ENCODE data around the gene ANKRD66.
"Not testable (repeated sequence)": the region's sequence is repeated elsewhere in the genome, so short reads cannot be mapped to it uniquely, and the experiment has no call there.

ANKRD66 gene

DNA sequence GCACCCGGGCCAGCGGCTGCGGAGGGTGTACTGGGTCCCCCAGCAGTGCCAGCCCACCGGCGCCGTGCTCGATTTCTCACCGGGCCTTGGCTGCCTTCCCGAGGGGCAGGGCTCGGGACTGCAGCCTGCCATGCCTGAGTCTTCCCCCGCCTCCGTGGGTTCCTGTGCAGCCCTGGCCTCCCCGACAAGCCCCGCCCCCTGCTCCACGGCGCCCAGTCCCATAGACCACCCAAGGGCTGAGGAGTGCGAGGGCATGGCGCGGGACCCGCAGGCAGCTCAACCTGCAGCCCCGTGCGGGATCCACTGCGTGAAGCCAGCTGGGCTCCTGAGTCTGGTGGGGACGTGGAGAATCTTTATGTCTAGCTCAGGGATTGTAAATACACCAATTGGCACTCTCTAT, 28.0 kb downstream of the ANKRD66 start:
- H3K9me3 ChIP-seq (replicated peaks; ENCODE audit: low read length); H3K36me3 ChIP-seq (ENCODE audit: insufficient read depth, low read length); H3K4me2 ChIP-seq (ENCODE audit: low read length); H3K4me3 ChIP-seq (ENCODE audit: low read length); H3K4me1 ChIP-seq (ENCODE audit: control insufficient read depth, insufficient read depth, low read length); H3K9ac ChIP-seq (ENCODE audit: low read depth, low read length): not testable (repeated sequence)
- peaks cover 15% of the 10 kb centered on the region for H3K27me3 ChIP-seq (ENCODE audit: control insufficient read depth, insufficient read depth, low read length)

DNA sequence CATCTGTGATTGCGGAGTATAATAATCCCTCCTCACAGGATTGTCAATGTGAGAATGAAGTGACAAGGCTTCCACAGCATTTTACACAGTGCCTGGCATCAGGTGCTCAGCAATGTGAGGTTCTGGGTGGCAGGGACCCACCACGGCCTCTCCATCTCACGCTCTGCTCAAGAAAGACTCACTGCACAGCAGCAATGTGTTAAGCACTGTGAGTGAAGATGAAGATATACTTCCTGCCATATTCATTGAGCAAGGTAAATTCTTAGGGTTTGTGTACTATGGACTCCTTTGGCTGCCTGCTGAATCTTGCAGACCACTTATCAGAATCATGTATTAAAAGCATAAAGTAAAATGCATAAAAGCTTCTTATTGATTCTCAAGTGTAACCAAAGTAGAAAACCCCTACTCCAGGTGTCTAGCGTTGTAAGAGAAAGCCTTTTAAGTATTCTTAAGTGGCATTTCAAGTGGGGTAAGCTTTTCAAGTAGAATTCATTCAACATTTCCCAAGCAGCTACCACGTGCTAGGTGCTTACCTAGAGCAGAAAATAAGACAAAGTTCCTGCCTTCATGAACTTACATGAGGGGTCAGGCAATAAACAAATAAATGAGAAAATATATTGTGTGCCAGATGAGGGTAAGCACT, 29.5 kb downstream of the ANKRD66 start:
- H3K9me3 ChIP-seq (replicated peaks; ENCODE audit: low read length), result no peaks in the 10 kb centered on the region
- H3K4me3 ChIP-seq (ENCODE audit: low read length), result no peak overlapping the region
- H3K36me3 ChIP-seq (ENCODE audit: insufficient read depth, low read length), result no peaks in the 10 kb centered on the region
- peaks cover 19% of the 10 kb centered on the region for H3K27me3 ChIP-seq (ENCODE audit: control insufficient read depth, insufficient read depth, low read length)
- no peaks in the 10 kb centered on the region for H3K4me1 ChIP-seq (ENCODE audit: control insufficient read depth, insufficient read depth, low read length)
- H3K9ac ChIP-seq (ENCODE audit: low read depth, low read length), result no peak overlapping the region
- no peak overlapping the region for H3K4me2 ChIP-seq (ENCODE audit: low read length)

- H3K4me1 ChIP-seq (ENCODE audit: control insufficient read depth, insufficient read depth, low read length), result no peaks in the 10 kb centered on the region
- H3K36me3 ChIP-seq (ENCODE audit: insufficient read depth, low read length), result no peaks in the 10 kb centered on the region
- no peak overlapping the region for H3K4me3 ChIP-seq (ENCODE audit: low read length)
- peaks cover 10% of the 10 kb centered on the region for H3K27me3 ChIP-seq (ENCODE audit: control insufficient read depth, insufficient read depth, low read length)
- no peaks in the 10 kb centered on the region for H3K9me3 ChIP-seq (replicated peaks; ENCODE audit: low read length)
- H3K9ac ChIP-seq (ENCODE audit: low read depth, low read length), result no peak overlapping the region
- no peak overlapping the region for H3K4me2 ChIP-seq (ENCODE audit: low read length)
These were observed 31.0 kb downstream of the ANKRD66 start for GRCh38 chr6:46777476-46778346.

GRCh38 chr6:46781478-46782378, 35.0 kb downstream of the ANKRD66 start:
- Histone ChIP-seq H3K36me3 (ENCODE audit: insufficient read depth, low read length) (no peaks in the 10 kb centered on the region), H3K4me3 (ENCODE audit: low read length) (no peak overlapping the region), H3K27me3 (ENCODE audit: control insufficient read depth, insufficient read depth, low read length) (peaks cover 4% of the 10 kb centered on the region), H3K4me1 (ENCODE audit: control insufficient read depth, insufficient read depth, low read length) (no peaks in the 10 kb centered on the region), H3K9me3 (replicated peaks; ENCODE audit: low read length) (no peaks in the 10 kb centered on the region), H3K4me2 (ENCODE audit: low read length) (no peak overlapping the region), H3K9ac (ENCODE audit: low read depth, low read length) (no peak overlapping the region)

DNA sequence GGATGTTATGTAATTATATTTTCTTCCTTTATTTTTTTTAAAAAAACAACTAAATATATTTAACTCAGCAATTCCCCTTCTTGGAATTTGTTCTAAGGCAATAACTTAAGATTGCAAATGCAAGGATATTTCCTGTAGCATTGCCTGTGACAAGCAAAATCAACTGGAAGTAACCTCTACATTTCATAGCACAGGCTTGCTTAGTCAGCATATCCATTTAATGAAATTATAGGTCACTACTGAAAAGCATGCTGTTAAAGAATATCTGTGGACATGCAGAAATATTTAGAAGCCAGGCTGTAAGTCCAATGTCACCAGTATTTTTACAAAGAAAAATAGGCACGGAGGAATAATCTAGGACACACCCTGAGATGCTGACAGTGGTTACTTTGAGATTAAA, 37.8 kb downstream of the ANKRD66 start:
- no peaks in the 10 kb centered on the region for H3K36me3 ChIP-seq (ENCODE audit: insufficient read depth, low read length)
- no peak overlapping the region for H3K4me3 ChIP-seq (ENCODE audit: low read length)
- H3K4me2 ChIP-seq (ENCODE audit: low read length), result no peak overlapping the region
- H3K4me1 ChIP-seq (ENCODE audit: control insufficient read depth, insufficient read depth, low read length), result no peaks in the 10 kb centered on the region
- H3K9ac ChIP-seq (ENCODE audit: low read depth, low read length), result no peak overlapping the region
- peaks cover 4% of the 10 kb centered on the region for H3K27me3 ChIP-seq (ENCODE audit: control insufficient read depth, insufficient read depth, low read length)
- no peaks in the 10 kb centered on the region for H3K9me3 ChIP-seq (replicated peaks; ENCODE audit: low read length)

- peaks cover 6% of the 10 kb centered on the region for H3K27me3 ChIP-seq (ENCODE audit: control insufficient read depth, insufficient read depth, low read length)
- H3K4me3 ChIP-seq (ENCODE audit: low read length), result no peak overlapping the region
- H3K4me2 ChIP-seq (ENCODE audit: low read length), result no peak overlapping the region
- H3K9ac ChIP-seq (ENCODE audit: low read depth, low read length), result no peak overlapping the region
- H3K9me3 ChIP-seq (replicated peaks; ENCODE audit: low read length), result no peaks in the 10 kb centered on the region
- H3K4me1 ChIP-seq (ENCODE audit: control insufficient read depth, insufficient read depth, low read length), result no peaks in the 10 kb centered on the region
- no peaks in the 10 kb centered on the region for H3K36me3 ChIP-seq (ENCODE audit: insufficient read depth, low read length)
These were observed 41.3 kb downstream of the ANKRD66 start for GRCh38 chr6:46787871-46788540.

DNA sequence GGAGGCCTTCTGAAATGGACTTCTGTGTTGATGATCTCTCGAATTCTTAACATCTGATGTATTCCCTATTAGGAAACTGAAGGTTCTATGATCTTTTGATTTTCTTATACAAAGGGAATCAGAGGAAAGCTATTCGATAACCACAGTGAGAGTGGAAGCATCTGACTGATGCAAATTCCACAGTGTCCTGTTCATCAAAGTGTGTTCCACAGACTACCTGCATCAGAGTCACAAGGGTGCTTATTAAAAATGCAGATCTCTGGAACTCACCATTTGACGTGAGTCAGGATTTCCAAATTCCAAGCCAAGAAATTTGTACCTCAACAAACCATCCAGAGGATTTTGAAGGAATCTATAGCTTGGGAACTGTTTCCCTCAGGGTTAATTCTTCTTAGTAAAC, 42.1 kb downstream of the ANKRD66 start:
- Histone ChIP-seq H3K9ac (ENCODE audit: low read depth, low read length) (no peak overlapping the region), H3K4me1 (ENCODE audit: control insufficient read depth, insufficient read depth, low read length) (no peaks in the 10 kb centered on the region), H3K9me3 (replicated peaks; ENCODE audit: low read length) (no peaks in the 10 kb centered on the region), H3K27me3 (ENCODE audit: control insufficient read depth, insufficient read depth, low read length) (peaks cover 6% of the 10 kb centered on the region), H3K4me2 (ENCODE audit: low read length) (no peak overlapping the region), H3K36me3 (ENCODE audit: insufficient read depth, low read length) (no peaks in the 10 kb centered on the region), H3K4me3 (ENCODE audit: low read length) (no peak overlapping the region)

GRCh38 chr6:46789434-46790354, 43.0 kb downstream of the ANKRD66 start:
- Histone ChIP-seq H3K27me3 (ENCODE audit: control insufficient read depth, insufficient read depth, low read length) (peaks cover 6% of the 10 kb centered on the region), H3K36me3 (ENCODE audit: insufficient read depth, low read length) (no peaks in the 10 kb centered on the region), H3K4me3 (ENCODE audit: low read length) (no peak overlapping the region), H3K4me1 (ENCODE audit: control insufficient read depth, insufficient read depth, low read length) (no peaks in the 10 kb centered on the region), H3K9me3 (replicated peaks; ENCODE audit: low read length) (no peaks in the 10 kb centered on the region), H3K9ac (ENCODE audit: low read depth, low read length) (no peak overlapping the region), H3K4me2 (ENCODE audit: low read length) (no peak overlapping the region)

- H3K4me1 ChIP-seq (ENCODE audit: control insufficient read depth, insufficient read depth, low read length), result no peaks in the 10 kb centered on the region
These were observed 43.7 kb downstream of the ANKRD66 start for GRCh38 chr6:46790355-46790874.

DNA sequence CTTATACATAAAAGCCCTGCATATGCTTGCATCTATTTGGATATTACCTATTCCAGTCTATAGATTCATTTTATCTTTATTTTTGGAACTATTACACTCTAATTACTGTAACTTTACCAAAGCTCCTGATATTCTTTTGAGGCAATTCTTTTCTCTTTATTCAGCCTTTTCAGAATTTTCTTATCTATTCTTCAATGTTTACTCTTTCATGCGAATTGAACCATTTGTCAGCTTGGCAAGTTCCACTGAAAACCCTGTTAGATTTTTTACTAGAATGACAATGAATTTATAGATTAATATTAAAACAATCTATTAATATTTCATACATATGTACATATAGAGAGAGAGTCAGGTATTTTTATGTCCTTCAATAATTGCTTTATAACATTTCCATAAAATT, 45.9 kb downstream of the ANKRD66 start:
- Histone ChIP-seq H3K9ac (ENCODE audit: low read depth, low read length) (no peak overlapping the region), H3K36me3 (ENCODE audit: insufficient read depth, low read length) (no peaks in the 10 kb centered on the region), H3K9me3 (replicated peaks; ENCODE audit: low read length) (no peaks in the 10 kb centered on the region), H3K4me1 (ENCODE audit: control insufficient read depth, insufficient read depth, low read length) (no peaks in the 10 kb centered on the region), H3K4me2 (ENCODE audit: low read length) (no peak overlapping the region), H3K4me3 (ENCODE audit: low read length) (no peak overlapping the region), H3K27me3 (ENCODE audit: control insufficient read depth, insufficient read depth, low read length) (peaks cover 14% of the 10 kb centered on the region)

More at GRCh38 chr6:46790355-46790874, 43.7 kb downstream of the ANKRD66 start:
- no peaks in the 10 kb centered on the region for H3K9me3 ChIP-seq (replicated peaks; ENCODE audit: low read length)
- no peak overlapping the region for H3K4me2 ChIP-seq (ENCODE audit: low read length)
- no peak overlapping the region for H3K9ac ChIP-seq (ENCODE audit: low read depth, low read length)
- no peaks in the 10 kb centered on the region for H3K36me3 ChIP-seq (ENCODE audit: insufficient read depth, low read length)
- H3K4me3 ChIP-seq (ENCODE audit: low read length), result no peak overlapping the region
- peaks cover 6% of the 10 kb centered on the region for H3K27me3 ChIP-seq (ENCODE audit: control insufficient read depth, insufficient read depth, low read length)

Data from skeletal muscle satellite cell (primary cell).